HG02870 (cell line): ENCODE results near the gene POLR2M.

ENCODE experiments used
- ATAC-seq: cut with Tn5 transposase; IDR thresholded peaks from one replicate; pipeline ENCODE4 v1.9.1; 2021; ENCODE audit warnings: mild to moderate bottlenecking, moderate library complexity; ENCODE audit not compliant: unreplicated experiment

Gene POLR2M

GRCh38 chr15:57735891-57736290 is 29.4 kb downstream of the POLR2M start:
- ATAC-seq, result no peak

- no peak for ATAC-seq
These were observed 30.1 kb downstream of the POLR2M start for GRCh38 chr15:57736591-57736990.

- ATAC-seq, result no peak
These were observed 32.3 kb downstream of the POLR2M start for GRCh38 chr15:57738734-57739237.

GRCh38 chr15:57740048-57740447 is 33.5 kb downstream of the POLR2M start:
- no peak for ATAC-seq

- no peak for ATAC-seq
These were observed 34.6 kb downstream of the POLR2M start for GRCh38 chr15:57741089-57741488.

- no peak for ATAC-seq
These were observed 36.9 kb downstream of the POLR2M start for GRCh38 chr15:57743424-57743823.

GRCh38 chr15:57746786-57747185 is 40.3 kb downstream of the POLR2M start:
- ATAC-seq, result no peak

GRCh38 chr15:57747206-57747896 is 40.8 kb downstream of the POLR2M start:
- ATAC-seq, result no peak

GRCh38 chr15:57751177-57751800 is 44.8 kb downstream of the POLR2M start:
- ATAC-seq, result no peak

- no peak for ATAC-seq
These were observed 45.9 kb downstream of the POLR2M start for GRCh38 chr15:57752436-57752835.

- no peak for ATAC-seq
These were observed 46.3 kb downstream of the POLR2M start for GRCh38 chr15:57752840-57753239.

GRCh38 chr15:57756466-57756865 is 50.0 kb downstream of the POLR2M start:
- ATAC-seq, result no peak

GRCh38 chr15:57758560-57758959 is 52.0 kb downstream of the POLR2M start:
- no peak for ATAC-seq

- no peak for ATAC-seq
These were observed 55.0 kb downstream of the POLR2M start for GRCh38 chr15:57761562-57761961.

GRCh38 chr15:57762302-57762701 is 55.8 kb downstream of the POLR2M start:
- ATAC-seq, result no peak

- no peak for ATAC-seq
These were observed 56.9 kb downstream of the POLR2M start for GRCh38 chr15:57763176-57763964.
